Measurements from ENCODE around the gene AEBP1.

Gene AEBP1

DNA sequence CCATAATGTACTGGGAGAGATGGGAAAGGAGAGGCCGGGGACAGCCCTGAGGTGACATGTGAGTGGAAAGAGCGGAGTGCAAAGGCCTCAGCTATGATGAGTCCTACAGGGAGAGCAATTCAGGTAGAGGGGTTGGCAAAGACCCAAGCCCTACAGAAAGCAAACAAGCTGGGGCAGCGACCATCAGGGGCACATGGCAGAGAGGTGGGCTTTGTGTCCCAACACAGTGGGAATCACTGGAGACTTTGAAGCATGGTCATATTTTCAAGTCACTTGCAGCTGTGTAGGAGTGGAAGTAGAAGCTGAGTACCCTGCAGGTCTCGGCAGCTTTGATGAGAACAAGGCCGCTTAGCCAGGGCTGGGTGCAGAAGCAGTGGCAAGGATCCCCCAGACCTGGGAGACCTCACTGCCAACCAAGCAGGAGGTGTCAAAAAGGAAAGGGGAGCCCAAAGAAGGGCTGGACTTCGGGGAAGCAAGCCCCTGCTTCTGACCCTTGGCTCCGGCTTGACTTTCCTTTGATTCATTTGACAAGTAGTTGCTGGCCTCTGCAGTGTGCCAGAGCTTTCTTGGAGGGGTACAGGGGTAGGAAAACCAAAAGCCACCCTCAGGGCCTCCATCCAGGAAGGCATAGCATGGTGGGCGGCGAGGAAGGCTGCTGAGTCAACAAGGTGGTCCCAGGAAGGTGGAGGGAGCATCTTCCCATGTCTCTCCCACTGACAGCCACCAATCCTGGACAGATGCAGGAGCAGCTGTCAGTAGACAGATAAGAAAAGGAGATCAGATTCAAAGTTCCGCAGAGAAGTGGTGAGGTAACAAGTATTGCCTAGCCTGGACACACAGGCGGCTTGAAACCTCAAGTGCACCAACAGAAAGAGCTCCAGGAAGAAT, 36.8 kb upstream of the AEBP1 start:
- no peaks in the 10 kb centered on the region for H3K9me3 ChIP-seq (ENCODE audit: control insufficient read depth, insufficient read depth, low read length)
- no peak for DNase-seq (ENCODE audit: low read depth, low spot score)
- H3K4me1 ChIP-seq (ENCODE audit: control insufficient read depth, insufficient read depth, low read length) = peaks cover 16% of the 10 kb centered on the region
- H3K27me3 ChIP-seq (ENCODE audit: control insufficient read depth, insufficient read depth, low read length) = no peaks in the 10 kb centered on the region
- H3K27ac ChIP-seq (ENCODE audit: low read length) = no peak overlapping the region
- no peaks in the 10 kb centered on the region for H3K36me3 ChIP-seq (ENCODE audit: control insufficient read depth, insufficient read depth, low read length)
- WGBS (ENCODE audit: insufficient coverage, insufficient read length) = no CpG with 5 or more reads among the region's 11 CpGs
- H3K4me3 ChIP-seq (ENCODE audit: low read length) = no peak overlapping the region

DNA sequence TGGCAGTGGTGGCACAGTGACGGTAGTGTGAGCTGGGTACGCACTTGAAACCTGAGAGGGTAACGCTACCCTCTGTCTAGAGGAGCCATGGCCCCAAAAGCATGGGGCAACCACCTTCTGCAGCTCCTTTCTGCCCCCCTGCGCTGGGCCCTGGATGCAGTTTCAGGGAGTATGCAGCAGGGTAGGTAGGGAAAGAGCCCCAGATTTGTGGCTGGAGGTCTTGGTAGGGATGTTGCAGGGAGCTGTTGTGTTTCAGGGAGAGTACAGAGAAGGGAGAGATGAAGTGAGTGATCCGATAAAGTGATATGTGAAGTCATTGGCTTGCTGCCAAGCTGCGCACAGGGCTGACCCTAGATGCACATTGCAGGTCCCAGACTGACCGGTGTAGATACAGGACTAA, 36.1 kb upstream of the AEBP1 start:
- no peak for DNase-seq (ENCODE audit: low read depth, low spot score)
- no CpG with 5 or more reads among the region's 7 CpGs for WGBS (ENCODE audit: insufficient coverage, insufficient read length)

DNA sequence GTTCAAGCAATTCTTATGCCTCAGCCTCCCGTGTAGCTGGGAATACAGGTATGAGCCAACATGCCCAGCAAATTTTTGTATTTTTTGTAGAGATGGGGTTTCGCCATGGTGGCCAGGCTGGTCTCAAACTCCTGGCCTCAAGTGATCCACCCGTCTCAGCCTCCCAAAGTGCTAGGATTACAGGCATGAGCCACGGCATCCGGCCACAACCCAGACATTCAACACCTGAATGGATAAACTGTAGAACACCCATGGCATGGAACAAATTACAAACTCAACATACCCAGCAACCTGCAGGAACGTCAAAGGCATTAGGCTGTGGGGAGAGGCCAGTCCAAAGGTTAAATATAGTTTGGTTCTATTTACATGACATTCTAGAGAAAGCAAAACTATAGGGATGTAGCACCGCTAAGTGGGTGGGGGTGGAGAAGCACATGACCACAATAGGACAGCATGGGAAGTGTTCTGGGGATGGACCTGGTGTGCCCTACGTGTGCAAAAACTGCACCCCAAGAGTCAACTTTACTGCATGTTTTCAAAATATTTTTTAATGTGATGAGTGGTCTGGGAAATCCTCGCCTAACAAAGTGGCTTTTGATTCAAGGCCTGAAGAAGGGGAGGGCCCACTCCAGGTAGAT, 32.3 kb upstream of the AEBP1 start:
- WGBS (ENCODE audit: insufficient coverage, insufficient read length) = no CpG with 5 or more reads among the region's 9 CpGs
- no peak overlapping the region for H3K27ac ChIP-seq (ENCODE audit: low read length)
- 0 out of 2 replicates have a peak, but pooled peaks cover 6% of the 10 kb centered on the region for H3K36me3 ChIP-seq (ENCODE audit: control insufficient read depth, insufficient read depth, low read length)
- H3K4me3 ChIP-seq (ENCODE audit: low read length) = no peak overlapping the region
- no peak for DNase-seq (ENCODE audit: low read depth, low spot score)
- H3K27me3 ChIP-seq (ENCODE audit: control insufficient read depth, insufficient read depth, low read length) = no peaks in the 10 kb centered on the region
- no peaks in the 10 kb centered on the region for H3K9me3 ChIP-seq (ENCODE audit: control insufficient read depth, insufficient read depth, low read length)
- no peaks in the 10 kb centered on the region; the same call in 1 of the 2 replicates for H3K4me1 ChIP-seq (ENCODE audit: control insufficient read depth, insufficient read depth, low read length)

More for the DNA sequence above, 36.1 kb upstream of the AEBP1 start:
- Histone ChIP-seq H3K36me3 (ENCODE audit: control insufficient read depth, insufficient read depth, low read length) (no peaks in the 10 kb centered on the region), H3K27me3 (ENCODE audit: control insufficient read depth, insufficient read depth, low read length) (no peaks in the 10 kb centered on the region), H3K27ac (ENCODE audit: low read length) (no peak overlapping the region), H3K9me3 (ENCODE audit: control insufficient read depth, insufficient read depth, low read length) (no peaks in the 10 kb centered on the region), H3K4me3 (ENCODE audit: low read length) (no peak overlapping the region), H3K4me1 (ENCODE audit: control insufficient read depth, insufficient read depth, low read length) (peaks cover 16% of the 10 kb centered on the region)

DNA sequence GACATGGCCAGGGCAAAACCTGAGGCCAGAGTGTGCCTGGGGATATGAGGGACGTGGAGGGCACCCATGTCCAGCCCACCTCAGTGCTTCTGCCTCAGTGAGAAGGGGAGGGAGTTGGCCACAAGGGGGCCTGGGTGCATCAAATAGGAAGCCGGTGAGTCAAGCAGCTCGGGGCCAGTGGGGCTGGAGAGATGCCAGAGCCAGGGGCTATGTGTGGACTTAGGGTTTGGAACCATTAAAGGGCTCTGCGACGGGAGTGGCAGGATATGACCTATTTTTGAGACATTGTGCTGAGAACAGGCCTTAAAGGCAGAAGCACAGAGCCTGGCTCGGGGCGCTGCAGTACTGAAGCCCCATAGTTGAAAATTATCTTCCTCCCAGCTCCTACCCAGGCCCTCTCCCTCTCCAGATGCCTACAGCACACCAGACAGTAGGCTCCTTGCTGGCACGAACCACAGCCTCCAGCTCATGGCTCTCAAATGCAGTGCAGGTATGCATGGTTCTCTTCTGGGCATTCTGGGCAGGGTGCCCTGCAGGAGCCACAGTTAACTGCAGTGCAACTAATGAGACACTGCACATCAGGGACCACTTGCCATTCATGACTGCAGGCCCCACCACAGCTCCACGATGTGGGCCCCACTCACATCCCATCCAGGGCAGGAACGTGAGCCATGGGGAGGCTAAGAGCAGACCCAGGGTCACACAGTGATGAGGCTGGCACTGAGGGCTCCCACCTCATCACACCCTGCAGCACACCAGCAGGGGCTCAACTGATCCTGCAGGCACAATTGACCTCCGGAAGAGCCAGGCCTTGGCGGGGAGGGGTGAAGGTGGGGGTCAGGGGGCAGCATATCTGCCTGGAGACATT, 31.5 kb upstream of the AEBP1 start:
- Histone ChIP-seq H3K27ac (ENCODE audit: low read length) (no peak overlapping the region), H3K36me3 (ENCODE audit: control insufficient read depth, insufficient read depth, low read length) (0 out of 2 replicates have a peak, but pooled peaks cover 8% of the 10 kb centered on the region)

DNA sequence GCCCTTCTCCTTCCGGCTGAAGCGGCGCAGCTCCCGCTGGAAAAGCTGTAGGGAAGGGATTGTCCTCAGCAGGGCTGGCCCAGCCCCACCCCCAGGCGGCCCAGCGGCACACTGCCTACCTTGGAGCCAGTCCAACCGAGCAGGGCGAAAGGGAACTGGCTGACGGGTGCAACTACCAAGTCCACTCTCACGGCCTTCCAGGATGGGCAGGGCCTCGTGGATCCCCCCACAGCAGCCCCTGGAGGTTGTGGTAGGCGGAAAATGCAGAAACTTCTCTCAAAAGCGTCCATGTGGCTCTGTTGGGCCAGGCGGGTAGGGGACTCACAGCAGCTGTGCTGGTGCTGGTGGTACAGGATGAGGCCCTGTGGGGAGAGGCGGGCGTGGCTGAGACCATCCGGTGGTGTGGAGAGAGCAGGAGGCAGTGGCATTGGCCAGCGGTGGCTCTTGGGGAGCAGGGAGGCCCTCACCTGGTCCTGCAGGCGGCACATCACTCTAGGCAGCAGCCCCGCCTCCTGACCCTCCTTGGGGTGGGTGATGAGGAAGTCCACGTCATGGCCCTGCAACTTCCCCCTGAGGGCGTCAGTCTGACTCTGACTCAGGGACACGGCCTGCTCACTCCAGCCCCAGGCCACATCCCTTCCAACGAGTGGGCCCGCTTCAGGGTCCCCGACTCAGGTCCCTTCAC, 30.3 kb upstream of the AEBP1 start:
- no peaks in the 10 kb centered on the region; the same call in 1 of the 2 replicates for H3K4me1 ChIP-seq (ENCODE audit: control insufficient read depth, insufficient read depth, low read length)
- no peak overlapping the region for H3K4me3 ChIP-seq (ENCODE audit: low read length)
- DNase-seq (ENCODE audit: low read depth, low spot score) = no peak
- H3K36me3 ChIP-seq (ENCODE audit: control insufficient read depth, insufficient read depth, low read length) = peaks cover 19% of the 10 kb centered on the region
- no peak overlapping the region for H3K27ac ChIP-seq (ENCODE audit: low read length)
- H3K9me3 ChIP-seq (ENCODE audit: control insufficient read depth, insufficient read depth, low read length) = no peaks in the 10 kb centered on the region
- no CpG with 5 or more reads among the region's 26 CpGs for WGBS (ENCODE audit: insufficient coverage, insufficient read length)
- no peaks in the 10 kb centered on the region for H3K27me3 ChIP-seq (ENCODE audit: control insufficient read depth, insufficient read depth, low read length)

More for the DNA sequence above, 31.5 kb upstream of the AEBP1 start:
- Histone ChIP-seq H3K4me3 (ENCODE audit: low read length) (no peak overlapping the region), H3K9me3 (ENCODE audit: control insufficient read depth, insufficient read depth, low read length) (no peaks in the 10 kb centered on the region), H3K27me3 (ENCODE audit: control insufficient read depth, insufficient read depth, low read length) (no peaks in the 10 kb centered on the region), H3K4me1 (ENCODE audit: control insufficient read depth, insufficient read depth, low read length) (no peaks in the 10 kb centered on the region; the same call in 1 of the 2 replicates)
- WGBS (ENCODE audit: insufficient coverage, insufficient read length) = no CpG with 5 or more reads among the region's 12 CpGs
- no peak for DNase-seq (ENCODE audit: low read depth, low spot score)

DNA sequence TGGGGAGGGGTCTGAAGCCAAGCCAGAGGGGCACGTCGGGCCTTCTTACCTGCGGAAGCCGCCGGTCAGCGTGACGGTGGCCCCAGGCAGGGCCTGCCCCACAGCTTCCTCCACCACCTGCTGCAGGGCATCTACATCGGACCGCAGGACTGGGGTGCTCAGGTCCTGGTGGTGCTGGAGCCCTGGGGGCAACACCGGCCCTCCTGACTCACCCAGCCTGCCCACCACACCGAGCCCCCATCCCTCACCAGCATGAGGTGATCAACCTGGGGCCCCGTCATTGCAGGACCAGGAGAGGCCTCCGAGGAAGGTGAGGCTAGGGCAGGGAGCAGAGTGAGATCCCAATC, 29.8 kb upstream of the AEBP1 start:
- H3K27ac ChIP-seq (ENCODE audit: low read length) = no peak overlapping the region
- H3K36me3 ChIP-seq (ENCODE audit: control insufficient read depth, insufficient read depth, low read length) = peaks cover 24% of the 10 kb centered on the region

DNA sequence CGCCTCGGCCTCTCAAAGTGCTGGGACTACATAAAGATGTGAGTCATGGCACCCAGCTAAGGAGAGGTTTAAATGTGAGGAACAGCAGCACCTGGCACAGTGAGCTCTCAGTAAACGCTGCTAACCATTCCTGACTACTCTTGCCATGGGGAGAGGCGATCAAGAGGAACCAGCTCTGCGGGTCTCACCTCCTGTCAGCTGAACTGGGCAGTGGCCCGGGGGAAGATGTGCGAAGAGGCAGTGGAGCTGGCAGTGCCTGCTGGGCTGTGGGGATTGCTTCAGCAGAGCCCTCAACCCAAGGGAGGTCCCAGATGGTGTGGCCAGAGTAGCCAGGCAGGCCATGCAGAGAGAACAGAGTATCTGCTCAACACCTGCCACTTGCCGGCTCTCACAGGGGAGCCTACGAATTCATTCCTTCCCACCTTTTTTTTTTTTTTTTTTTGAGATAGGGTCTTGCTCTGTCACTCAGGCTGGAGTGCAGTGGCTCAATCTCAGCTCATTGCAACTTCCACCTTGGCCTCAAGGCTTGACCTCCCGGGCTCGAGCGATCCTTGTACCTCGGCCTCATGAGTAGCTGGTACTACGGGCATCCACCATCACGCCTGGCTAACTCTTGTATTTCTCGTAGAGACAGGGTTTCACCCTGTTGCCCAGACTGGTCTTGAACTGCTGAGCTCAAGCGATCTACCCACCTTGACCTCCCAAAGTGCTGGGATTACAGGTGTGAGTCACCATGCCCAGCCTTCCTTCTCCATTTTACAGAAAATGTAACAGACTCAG, 28.7 kb upstream of the AEBP1 start:
- H3K27me3 ChIP-seq (ENCODE audit: control insufficient read depth, insufficient read depth, low read length) = no peaks in the 10 kb centered on the region
- H3K36me3 ChIP-seq (ENCODE audit: control insufficient read depth, insufficient read depth, low read length) = peaks cover 30% of the 10 kb centered on the region
- H3K27ac ChIP-seq (ENCODE audit: low read length) = no peak overlapping the region
- DNase-seq (ENCODE audit: low read depth, low spot score) = no peak
- H3K9me3 ChIP-seq (ENCODE audit: control insufficient read depth, insufficient read depth, low read length) = no peaks in the 10 kb centered on the region
- WGBS (ENCODE audit: insufficient coverage, insufficient read length) = no CpG with 5 or more reads among the region's 17 CpGs
- H3K4me3 ChIP-seq (ENCODE audit: low read length) = no peak overlapping the region
- no peaks in the 10 kb centered on the region; the same call in 1 of the 2 replicates for H3K4me1 ChIP-seq (ENCODE audit: control insufficient read depth, insufficient read depth, low read length)

More for the DNA sequence above, 29.8 kb upstream of the AEBP1 start:
- WGBS (ENCODE audit: insufficient coverage, insufficient read length) = no CpG with 5 or more reads among the region's 13 CpGs
- no peak overlapping the region for H3K4me3 ChIP-seq (ENCODE audit: low read length)
- no peaks in the 10 kb centered on the region; the same call in 1 of the 2 replicates for H3K4me1 ChIP-seq (ENCODE audit: control insufficient read depth, insufficient read depth, low read length)
- H3K9me3 ChIP-seq (ENCODE audit: control insufficient read depth, insufficient read depth, low read length) = no peaks in the 10 kb centered on the region
- no peak for DNase-seq (ENCODE audit: low read depth, low spot score)
- H3K27me3 ChIP-seq (ENCODE audit: control insufficient read depth, insufficient read depth, low read length) = no peaks in the 10 kb centered on the region

DNA sequence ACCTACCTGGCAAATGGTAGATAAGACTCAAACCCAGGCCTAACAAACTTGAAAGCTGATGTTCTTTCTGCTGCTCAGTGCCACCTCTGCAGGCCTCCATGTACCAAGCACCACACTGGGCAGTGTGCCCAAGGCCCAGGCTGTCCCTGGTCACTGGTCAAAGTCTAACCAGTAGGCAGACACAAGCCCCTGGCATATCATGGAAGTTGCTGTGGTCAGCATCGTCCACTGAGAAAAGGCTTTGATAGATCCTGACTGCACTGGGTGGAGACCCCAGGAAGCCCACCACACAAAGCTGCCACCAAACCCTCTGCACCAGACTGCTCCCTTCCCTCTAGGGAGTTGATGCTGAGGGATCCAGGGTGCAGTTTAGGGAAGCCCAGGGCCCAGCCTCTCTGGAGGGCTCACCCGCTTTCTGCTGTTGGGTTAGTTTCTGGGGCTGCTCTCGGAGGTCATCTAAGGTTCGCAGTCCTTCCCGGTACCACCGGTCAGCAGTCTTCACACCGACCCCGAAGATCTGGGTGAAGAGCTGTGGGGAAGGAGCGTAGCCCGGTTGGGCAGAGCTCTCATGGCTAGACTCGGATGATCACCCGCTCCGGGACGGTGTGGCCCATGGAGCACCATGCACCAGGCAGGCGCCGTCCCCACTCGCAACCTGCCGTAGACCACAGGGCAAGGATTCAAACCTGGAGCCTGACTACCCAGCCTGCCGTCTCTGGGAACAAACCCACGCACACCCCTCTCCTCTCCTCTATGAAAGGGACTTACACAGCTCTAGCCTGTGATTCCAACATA, 27.8 kb upstream of the AEBP1 start:
- WGBS (ENCODE audit: insufficient coverage, insufficient read length) = no CpG with 5 or more reads among the region's 20 CpGs
- H3K4me3 ChIP-seq (ENCODE audit: low read length) = no peak overlapping the region
- H3K4me1 ChIP-seq (ENCODE audit: control insufficient read depth, insufficient read depth, low read length) = no peaks in the 10 kb centered on the region; the same call in 1 of the 2 replicates
- H3K36me3 ChIP-seq (ENCODE audit: control insufficient read depth, insufficient read depth, low read length) = peaks cover 30% of the 10 kb centered on the region
- no peak for DNase-seq (ENCODE audit: low read depth, low spot score)
- H3K27me3 ChIP-seq (ENCODE audit: control insufficient read depth, insufficient read depth, low read length) = no peaks in the 10 kb centered on the region
- no peaks in the 10 kb centered on the region for H3K9me3 ChIP-seq (ENCODE audit: control insufficient read depth, insufficient read depth, low read length)
- H3K27ac ChIP-seq (ENCODE audit: low read length) = no peak overlapping the region

DNA sequence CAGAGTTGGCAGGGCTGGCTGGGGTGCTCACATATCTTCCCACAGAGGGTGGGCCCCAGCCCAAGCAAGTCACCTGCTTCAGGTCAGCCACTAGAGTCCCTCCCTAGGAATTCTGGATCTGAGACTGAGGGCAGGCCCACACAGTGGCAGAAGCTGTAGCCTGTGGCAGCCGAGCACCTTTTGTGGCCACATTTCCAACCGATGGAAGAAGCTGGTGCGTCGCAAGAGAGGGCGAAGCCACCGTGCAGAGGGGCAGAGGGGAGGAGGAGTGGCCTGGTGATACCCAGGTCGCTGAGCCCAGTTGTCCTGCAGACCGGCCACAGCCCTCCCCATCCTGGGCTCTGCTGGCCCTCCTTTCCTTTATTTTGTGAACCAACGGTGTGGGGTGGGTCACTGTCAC, 27.1 kb upstream of the AEBP1 start:
- no CpG with 5 or more reads among the region's 9 CpGs for WGBS (ENCODE audit: insufficient coverage, insufficient read length)
- H3K36me3 ChIP-seq (ENCODE audit: control insufficient read depth, insufficient read depth, low read length) = peaks cover 30% of the 10 kb centered on the region
- no peak for DNase-seq (ENCODE audit: low read depth, low spot score)
- H3K27ac ChIP-seq (ENCODE audit: low read length) = no peak overlapping the region
- H3K27me3 ChIP-seq (ENCODE audit: control insufficient read depth, insufficient read depth, low read length) = no peaks in the 10 kb centered on the region
- H3K4me1 ChIP-seq (ENCODE audit: control insufficient read depth, insufficient read depth, low read length) = no peaks in the 10 kb centered on the region; the same call in 1 of the 2 replicates
- no peak overlapping the region for H3K4me3 ChIP-seq (ENCODE audit: low read length)
- no peaks in the 10 kb centered on the region for H3K9me3 ChIP-seq (ENCODE audit: control insufficient read depth, insufficient read depth, low read length)

Data from iPS DF 6.9 (cell line).